IMR-90 (cell line): ENCODE results near the gene MTFR1L. TPM values are rescaled to one million over a fixed set of nuclear protein-coding genes. Genes with fewer than 3 reads are reported as not detected.

Experiments
- ATAC-seq: fragments of 200-7000 bp; cut with Tn5 transposase; 2 replicates; pipeline ENCODE4 v1.9.1; 2020; ENCODE audit warnings: low read depth, mild to moderate bottlenecking, moderate library complexity
- BruUV-seq: library from RNA; stranded (reverse); fragments of 400-500 nt; replicated peaks from 2 replicates; lab custom pipeline; 2021; lab: Mats Ljungman, UMichigan
- CTCF ChIA-PET: fragments of 300-600 bp; formaldehyde crosslinking; extraction: SDS; loops from one replicate; lab custom pipeline; 2021; ENCODE audit warnings: antibody characterized with exemption; lab: Yijun Ruan, JAX
- POLR2A ChIA-PET: fragments of 300-600 bp; sonication (Branson Sonifier 250); formaldehyde crosslinking; loops from one replicate; lab custom pipeline; 2022; ENCODE audit warnings: antibody characterized with exemption; ENCODE audit not compliant: unreplicated experiment; lab: Charles Lee
- DNase-seq: peaks from one replicate; pipeline ENCODE4 v3.0.0; 2013
- H2AFZ ChIP-seq: replicated peaks from 2 replicates; pipeline ENCODE3; 2013; ENCODE audit warnings: low read length, mild to moderate bottlenecking; ENCODE audit not compliant: poor library complexity
- H2AK5ac ChIP-seq: 2 replicates; pipeline ENCODE4 v1.6.1; 2013; ENCODE audit warnings: low read depth, low read length, inconsistent platforms
- H2AK9ac ChIP-seq: replicated peaks from 2 replicates; pipeline ENCODE3; 2013; ENCODE audit warnings: mild to moderate bottlenecking, low read depth, low read length, moderate library complexity; ENCODE audit not compliant: poor library complexity
- H2BK120ac ChIP-seq: 2 replicates; pipeline ENCODE4 v1.6.1; 2013; ENCODE audit warnings: low read depth, low read length, inconsistent platforms
- H2BK15ac ChIP-seq: 3 replicates; pipeline ENCODE4 v1.6.1; 2013; ENCODE audit warnings: low read depth, low read length, inconsistent platforms
- H2BK20ac ChIP-seq: 2 replicates; pipeline ENCODE4 v1.6.1; 2013; ENCODE audit warnings: low read depth, mild to moderate bottlenecking, inconsistent platforms, low read length, moderate library complexity
- H2BK5ac ChIP-seq: 2 replicates; pipeline ENCODE4 v1.6.1; 2013; ENCODE audit warnings: mild to moderate bottlenecking, low read depth, low read length, inconsistent platforms; ENCODE audit not compliant: poor library complexity, severe bottlenecking
- H3K14ac ChIP-seq: replicated peaks from 2 replicates; pipeline ENCODE4 v1.6.1; 2013; ENCODE audit warnings: low read depth, low read length, inconsistent platforms
- H3K18ac ChIP-seq: 2 replicates; pipeline ENCODE4 v1.6.1; 2013; ENCODE audit warnings: low read depth, low read length, control low read depth
- H3K23ac ChIP-seq: 2 replicates; pipeline ENCODE4 v1.6.1; 2013; ENCODE audit warnings: low read depth, low read length, inconsistent platforms
- H3K27ac ChIP-seq: 2 replicates; pipeline ENCODE4 v1.5.1; 2013; ENCODE audit warnings: mild to moderate bottlenecking, control low read depth, low read length; ENCODE audit not compliant: insufficient read depth
- H3K27me3 ChIP-seq: 2 replicates; pipeline ENCODE4 v1.6.1; 2013; ENCODE audit warnings: low read length; ENCODE audit not compliant: control insufficient read depth, insufficient read depth
- H3K36me3 ChIP-seq: 2 replicates; pipeline ENCODE4 v1.6.1; 2013; ENCODE audit warnings: low read length, mixed read lengths; ENCODE audit not compliant: control insufficient read depth, insufficient read depth
- H3K4ac ChIP-seq: 2 replicates; pipeline ENCODE4 v1.6.1; 2013; ENCODE audit warnings: low read depth, low read length, inconsistent platforms
- H3K4me1 ChIP-seq: 2 replicates; pipeline ENCODE4 v1.6.1; 2013; ENCODE audit warnings: low read length, mixed read lengths; ENCODE audit not compliant: control insufficient read depth, insufficient read depth
- H3K4me2 ChIP-seq: 2 replicates; pipeline ENCODE4 v1.6.1; 2013; ENCODE audit warnings: low read depth, mild to moderate bottlenecking, control low read depth, low read length, moderate library complexity
- H3K4me3 ChIP-seq: 2 replicates; pipeline ENCODE4 v1.5.1; 2013; ENCODE audit warnings: low read depth, mild to moderate bottlenecking, control low read depth, low read length, moderate library complexity; ENCODE audit not compliant: insufficient read depth
- H3K56ac ChIP-seq: 2 replicates; pipeline ENCODE4 v1.6.1; 2013; ENCODE audit warnings: low read length, inconsistent platforms; ENCODE audit not compliant: insufficient read depth; ENCODE audit errors: extremely low read depth
- H3K79me1 ChIP-seq, 2 experiments: 2 replicates each; pipeline ENCODE4 v1.6.1; 2013; ENCODE audit warnings: low read length in 2 of 2, inconsistent platforms in 1 of 2, low read depth in 1 of 2
- H3K9ac ChIP-seq: 2 replicates; pipeline ENCODE4 v1.6.1; 2013; ENCODE audit warnings: low read depth, low read length, control low read depth
- H3K9me1 ChIP-seq: 2 replicates; pipeline ENCODE4 v1.6.1; 2013; ENCODE audit warnings: low read length, inconsistent platforms; ENCODE audit not compliant: insufficient read depth
- H3K9me3 ChIP-seq: 2 replicates; pipeline ENCODE4 v1.6.1; 2013; ENCODE audit warnings: low read length; ENCODE audit not compliant: control insufficient read depth, insufficient read depth
- H4K20me1 ChIP-seq: 2 replicates; pipeline ENCODE4 v1.6.1; 2013; ENCODE audit warnings: low read length, inconsistent platforms; ENCODE audit not compliant: insufficient read depth
- H4K5ac ChIP-seq: 2 replicates; pipeline ENCODE4 v1.6.1; 2013; ENCODE audit warnings: mild to moderate bottlenecking, low read depth, low read length, control low read depth
- H4K8ac ChIP-seq, 2 experiments: 2 replicates each; pipeline ENCODE4 v1.6.1; 2013; ENCODE audit warnings: low read depth in 2 of 2, low read length in 2 of 2, control low read depth in 1 of 2, inconsistent platforms in 1 of 2
- H4K91ac ChIP-seq: 2 replicates; pipeline ENCODE4 v1.6.1; 2013; ENCODE audit warnings: low read depth, low read length, inconsistent platforms; ENCODE audit not compliant: insufficient read depth
- FOS ChIP-seq: fragments of 150-350 bp; IDR thresholded peaks from 2 replicates; pipeline ENCODE4 v1.6.1; 2016; ENCODE audit warnings: low read depth, low read length
- MXI1 ChIP-seq: IDR thresholded peaks from 2 replicates; pipeline ENCODE4 v1.6.1; 2012; ENCODE audit warnings: low read depth, mild to moderate bottlenecking, low read length, moderate library complexity, borderline replicate concordance
- NFE2L2 ChIP-seq: fragments of 150-350 bp; IDR thresholded peaks from 2 replicates; pipeline ENCODE4 v1.6.1; 2016; ENCODE audit warnings: low read depth, mild to moderate bottlenecking, low read length
- RCOR1 ChIP-seq: IDR thresholded peaks from 2 replicates; pipeline ENCODE4 v1.6.1; 2012; ENCODE audit warnings: mild to moderate bottlenecking, low read length, improper control_type of control experiment; ENCODE audit not compliant: insufficient replicate concordance
- RFX5 ChIP-seq: IDR thresholded peaks from 2 replicates; pipeline ENCODE4 v1.8.0; 2012; ENCODE audit warnings: low read depth, mild to moderate bottlenecking, low read length, moderate library complexity
- SMC3 ChIP-seq: fragments of 150-350 bp; IDR thresholded peaks from 2 replicates; pipeline ENCODE4 v1.6.1; 2016; ENCODE audit warnings: low read depth, mild to moderate bottlenecking, antibody characterized with exemption, low read length, moderate library complexity
- WGBS, 2 experiments: methylation state at CpG; one replicate each; pipeline versions ENCODE4 v1.1.5 to v1.1.7; 2013; ENCODE audit warnings: missing lambda C conversion rate in 2 of 2; ENCODE audit not compliant: insufficient read length in 1 of 2; ENCODE audit errors: extremely low coverage in 2 of 2; 5-methylcytosine and 5-hydroxymethylcytosine counted together
- dilution Hi-C: fragments of 300-500 bp; cut with HindIII; formaldehyde crosslinking; loops from one replicate; pipeline ENCODE4 v1.14.3; 2018; ENCODE audit warnings: low sequenced_read_pairs; ENCODE audit not compliant: unreplicated experiment
- in situ Hi-C: fragments of 300-500 bp; cut with MboI; formaldehyde crosslinking; loops from 3 replicates; pipeline ENCODE4 v1.14.3; 2019; ENCODE audit warnings: low sequenced_read_pairs, inconsistent platforms, mixed read lengths
- intact Hi-C: fragments of 100-400 bp; cut with micrococcal nuclease; formaldehyde crosslinking; loops from 2 replicates; pipeline ENCODE4 v1.10.0; 2022
- polyA plus RNA-seq, 3 experiments: library from polyadenylated mRNA; depleted of rRNA; stranded (reverse); fragments of >200 nt; gene quantifications; 2 replicates each; pipeline ENCODE4 v1.2.3, GENCODE V29; 2012; ENCODE audit warnings: low replicate concordance in 1 of 3
- total RNA-seq: library from RNA; depleted of rRNA; stranded (reverse); fragments of >200 nt; gene quantifications from 2 replicates; pipeline ENCODE4 v1.2.3, GENCODE V29; 2012
- TF ChIP-seq, protein P1 (sequence below): fragments of 150-350 bp; IDR thresholded peaks from 2 replicates; pipeline ENCODE4 v1.6.1; 2016; ENCODE audit warnings: low read depth, mild to moderate bottlenecking, low read length, moderate library complexity, borderline replicate concordance
- TF ChIP-seq, protein P2 (sequence below): fragments of 150-350 bp; IDR thresholded peaks from 2 replicates; pipeline ENCODE4 v1.6.1; 2017; ENCODE audit warnings: mild to moderate bottlenecking, antibody characterized with exemption, low read length, low read depth

Gene MTFR1L
- total and polyA plus RNA-seq, 2 of the 4 experiments (the other 2 are of a cell fraction), result 69.1 to 69.7 TPM

DNA sequence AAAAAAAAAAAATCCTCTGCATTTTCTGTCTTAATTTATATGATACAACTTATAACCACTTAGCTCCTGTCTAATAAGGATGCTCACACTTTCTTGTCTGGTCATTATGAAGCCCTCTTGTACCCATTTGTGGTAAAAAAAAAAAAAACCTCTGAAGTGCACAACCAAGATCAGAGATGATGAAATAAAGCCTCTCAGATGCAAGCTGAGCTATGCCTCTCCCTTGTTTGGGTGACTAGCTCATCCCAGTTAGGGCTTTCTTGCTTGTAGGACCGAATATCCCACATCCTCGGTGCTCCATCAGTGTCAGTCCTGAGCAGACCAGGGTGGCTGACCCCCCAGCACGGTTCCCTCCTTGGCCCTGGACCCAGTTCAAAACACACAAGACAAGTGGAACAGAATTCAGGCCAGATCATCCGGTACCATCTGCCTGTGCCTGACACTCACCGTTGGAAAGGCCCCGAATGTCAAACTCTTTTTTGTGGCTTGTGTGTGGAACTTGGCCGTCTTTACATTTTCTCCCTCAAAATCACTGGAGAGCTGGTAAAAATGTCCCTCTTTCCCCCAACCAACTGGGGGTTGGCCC is 26.1 kb upstream of the MTFR1L start:
- H4K8ac ChIP-seq, result no peak overlapping the region
- H3K4me1 ChIP-seq, result peaks cover 3% of the 10 kb centered on the region
- H2BK20ac ChIP-seq, result no peak overlapping the region
- WGBS, 2 experiments, result no CpG with 5 or more reads among the region's 7 CpGs
- H4K20me1 ChIP-seq, result no peaks in the 10 kb centered on the region
- H3K4me3 ChIP-seq, result no peak overlapping the region
- intact Hi-C loops, result no loop called here
- POLR2A ChIA-PET, result no interaction called here
- BruUV-seq, result no TSS peak
- H3K9ac ChIP-seq, result no peak overlapping the region
- H3K23ac ChIP-seq, result no peak overlapping the region
- H3K9me3 ChIP-seq, result no peaks in the 10 kb centered on the region
- no peak overlapping the region for H2AK9ac ChIP-seq
- no peak overlapping the region for H2BK5ac ChIP-seq
- no peak overlapping the region for H4K91ac ChIP-seq
- H3K18ac ChIP-seq, result no peak overlapping the region
- H3K27me3 ChIP-seq, result no peaks in the 10 kb centered on the region
- no peaks in the 10 kb centered on the region for H3K79me1 ChIP-seq
- no peaks in the 10 kb centered on the region; the same call in 1 of the 2 replicates for H3K36me3 ChIP-seq
- H3K9me1 ChIP-seq, result no peaks in the 10 kb centered on the region
- H3K56ac ChIP-seq, result no peak overlapping the region
- no peak for ATAC-seq
- in situ Hi-C loops, result loop anchor here (5.0 kb wide), 1 partner anchor 181 kb away; no protein-coding TSS in a partner anchor
- no peak overlapping the region for H3K14ac ChIP-seq
- no peak overlapping the region for H2BK120ac ChIP-seq
- H3K4ac ChIP-seq, result no peak overlapping the region
- no peak overlapping the region for H3K27ac ChIP-seq
- H4K5ac ChIP-seq, result no peak overlapping the region
- H3K4me2 ChIP-seq, result no peak overlapping the region
- DNase-seq, result peak; percentile 12
- H2AK5ac ChIP-seq, result no peak overlapping the region
- H2AFZ ChIP-seq, result peak overlapping the region; percentile 17
- dilution Hi-C loops, result no loop called here
- TF ChIP-seq RFX5 (no peak), SMC3 (no peak), NFE2L2 (no peak), MXI1 (no peak), FOS (no peak), RCOR1 (no peak)
- TF ChIP-seq, protein P1, sequence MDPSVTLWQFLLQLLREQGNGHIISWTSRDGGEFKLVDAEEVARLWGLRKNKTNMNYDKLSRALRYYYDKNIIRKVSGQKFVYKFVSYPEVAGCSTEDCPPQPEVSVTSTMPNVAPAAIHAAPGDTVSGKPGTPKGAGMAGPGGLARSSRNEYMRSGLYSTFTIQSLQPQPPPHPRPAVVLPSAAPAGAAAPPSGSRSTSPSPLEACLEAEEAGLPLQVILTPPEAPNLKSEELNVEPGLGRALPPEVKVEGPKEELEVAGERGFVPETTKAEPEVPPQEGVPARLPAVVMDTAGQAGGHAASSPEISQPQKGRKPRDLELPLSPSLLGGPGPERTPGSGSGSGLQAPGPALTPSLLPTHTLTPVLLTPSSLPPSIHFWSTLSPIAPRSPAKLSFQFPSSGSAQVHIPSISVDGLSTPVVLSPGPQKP, result no peak
- TF ChIP-seq, protein P2, sequence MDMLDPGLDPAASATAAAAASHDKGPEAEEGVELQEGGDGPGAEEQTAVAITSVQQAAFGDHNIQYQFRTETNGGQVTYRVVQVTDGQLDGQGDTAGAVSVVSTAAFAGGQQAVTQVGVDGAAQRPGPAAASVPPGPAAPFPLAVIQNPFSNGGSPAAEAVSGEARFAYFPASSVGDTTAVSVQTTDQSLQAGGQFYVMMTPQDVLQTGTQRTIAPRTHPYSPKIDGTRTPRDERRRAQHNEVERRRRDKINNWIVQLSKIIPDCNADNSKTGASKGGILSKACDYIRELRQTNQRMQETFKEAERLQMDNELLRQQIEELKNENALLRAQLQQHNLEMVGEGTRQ, result no peak
- no peak overlapping the region for H2BK15ac ChIP-seq
- CTCF ChIA-PET, result interaction anchor here (0.6 to 1.6 kb wide), 2 partner anchors 185 to 241 kb away, joined by 3 to 9 read pairs; no protein-coding TSS in a partner anchor
